ENCODE data around the gene GALNS. TPM values are rescaled to one million over a fixed set of nuclear protein-coding genes. Genes with fewer than 3 reads are reported as not detected.

GALNS gene
- total RNA-seq, 1 donor from 2014 or later: 38.9 TPM

DNA sequence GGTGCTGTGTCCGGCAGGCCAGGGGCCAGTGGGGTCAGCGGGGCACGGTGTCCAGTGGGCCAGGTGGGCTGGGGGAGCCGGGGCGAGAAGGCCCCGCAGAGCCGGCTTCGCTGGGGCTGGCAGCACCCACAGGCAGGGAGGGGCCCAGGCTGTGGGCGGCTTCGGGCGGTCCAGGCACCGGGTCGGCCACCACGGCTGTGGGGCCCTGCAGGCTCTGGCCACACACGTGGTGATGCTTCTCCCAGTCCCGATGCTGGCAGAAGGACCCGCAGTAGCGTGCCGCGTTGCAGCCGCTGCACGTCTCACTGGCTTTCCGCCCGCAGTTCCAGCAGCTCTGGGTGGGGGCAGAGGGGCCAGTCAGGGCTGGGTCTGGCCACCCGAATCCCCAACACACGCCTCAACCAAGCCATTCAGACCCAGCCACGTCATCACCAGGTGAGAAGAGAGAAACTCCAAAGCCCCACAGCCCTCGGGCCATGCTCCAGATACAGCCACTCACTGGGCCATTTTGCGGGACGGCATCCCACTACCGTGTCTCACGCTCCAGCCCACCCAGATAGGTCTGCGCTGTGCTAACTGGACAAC lies 20.3 kb upstream of the GALNS start:
- intact Hi-C loops (cut with micrococcal nuclease): no loop called here

DNA sequence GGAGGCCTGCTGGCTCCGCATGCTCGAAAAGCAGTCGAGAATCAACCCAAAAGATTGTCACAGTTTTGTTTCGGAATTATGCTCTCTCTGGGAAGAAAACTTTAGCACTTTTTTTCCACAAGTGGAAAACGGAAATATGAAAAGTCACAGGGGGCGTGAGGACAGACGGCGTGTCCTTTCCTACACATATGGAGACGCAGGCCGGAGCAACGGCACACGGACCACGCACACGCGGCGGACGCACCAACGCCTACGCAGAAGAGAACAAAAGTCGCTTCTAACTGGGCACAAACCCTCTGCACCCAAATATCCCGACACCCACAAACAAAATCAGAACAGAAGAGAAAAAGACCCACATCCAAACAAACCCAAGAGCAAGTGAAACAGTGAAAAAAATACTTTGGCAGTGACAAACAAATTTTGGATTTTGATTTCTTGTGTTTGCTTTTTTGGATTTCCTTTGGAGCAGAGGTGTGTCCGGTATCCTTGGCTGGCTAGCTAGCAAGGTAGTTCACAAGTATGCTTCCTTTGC lies 19.0 kb upstream of the GALNS start:
- intact Hi-C loops (cut with micrococcal nuclease): no loop called here

DNA sequence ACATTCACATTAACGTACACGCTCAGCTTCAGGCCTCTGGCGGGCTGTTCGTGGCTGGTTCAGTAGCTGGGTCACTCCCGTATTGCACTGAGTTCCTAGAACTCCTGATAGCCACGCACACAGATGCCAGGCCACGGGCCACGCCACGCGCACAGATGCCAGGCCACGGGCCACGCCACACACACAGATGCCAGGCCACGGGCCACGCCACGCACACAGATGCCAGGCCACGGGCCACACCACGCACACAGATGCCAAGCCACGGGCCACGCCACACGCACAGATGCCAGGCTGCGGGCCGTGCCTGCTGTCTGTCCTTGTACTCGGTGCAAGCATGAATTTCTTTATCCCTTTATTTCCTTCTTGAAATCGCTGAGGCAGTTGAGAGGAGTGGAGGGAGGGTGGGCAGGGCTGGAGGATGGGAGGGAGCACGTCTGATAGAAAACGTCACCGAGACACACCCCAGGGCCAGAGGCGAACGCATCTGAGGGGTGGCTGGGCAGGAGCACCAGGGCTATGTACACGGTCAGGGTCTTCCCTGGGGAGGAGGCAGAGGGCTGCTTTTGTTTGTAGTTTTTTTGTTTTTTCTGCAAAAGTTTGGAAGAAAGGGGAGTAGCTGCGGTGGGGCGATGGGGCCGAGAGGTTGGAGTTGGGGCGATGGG lies 18.3 kb upstream of the GALNS start:
- intact Hi-C loops (cut with micrococcal nuclease): no loop called here

DNA sequence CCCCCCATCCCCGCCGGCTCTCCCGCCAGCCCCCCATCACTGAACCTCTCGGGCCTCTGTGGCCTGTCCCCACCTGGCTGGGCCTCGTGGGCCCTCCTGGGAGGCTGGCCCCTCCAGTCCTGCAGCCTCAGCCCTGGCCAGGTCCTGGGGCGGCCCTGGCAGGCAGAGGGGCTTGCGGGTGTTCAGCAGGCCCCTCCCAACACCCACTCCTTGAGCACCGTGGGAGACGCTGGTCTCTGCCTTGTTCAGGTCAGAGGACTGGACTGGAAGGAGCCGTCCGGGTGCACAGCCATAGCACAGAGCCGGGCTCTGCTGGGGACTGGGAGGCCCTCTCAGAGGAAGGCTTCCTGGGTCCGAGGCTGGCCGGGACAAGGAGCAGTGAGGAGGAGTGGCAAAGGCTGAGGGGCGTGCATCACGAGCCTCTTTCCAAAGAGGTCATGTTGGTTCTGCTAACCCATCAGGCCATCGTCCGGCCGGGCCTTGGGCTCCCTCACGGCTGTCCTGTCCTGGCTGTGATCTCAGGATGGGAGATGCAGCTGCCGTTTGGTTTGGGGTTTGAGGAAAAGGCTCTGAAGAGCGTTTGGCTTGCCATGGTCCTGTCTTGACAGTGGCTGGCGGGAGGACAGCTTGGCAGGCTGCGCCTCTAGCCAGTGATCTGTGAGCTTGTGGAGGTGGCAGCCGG lies 16.0 kb upstream of the GALNS start:
- intact Hi-C loops (cut with micrococcal nuclease): no loop called here

DNA sequence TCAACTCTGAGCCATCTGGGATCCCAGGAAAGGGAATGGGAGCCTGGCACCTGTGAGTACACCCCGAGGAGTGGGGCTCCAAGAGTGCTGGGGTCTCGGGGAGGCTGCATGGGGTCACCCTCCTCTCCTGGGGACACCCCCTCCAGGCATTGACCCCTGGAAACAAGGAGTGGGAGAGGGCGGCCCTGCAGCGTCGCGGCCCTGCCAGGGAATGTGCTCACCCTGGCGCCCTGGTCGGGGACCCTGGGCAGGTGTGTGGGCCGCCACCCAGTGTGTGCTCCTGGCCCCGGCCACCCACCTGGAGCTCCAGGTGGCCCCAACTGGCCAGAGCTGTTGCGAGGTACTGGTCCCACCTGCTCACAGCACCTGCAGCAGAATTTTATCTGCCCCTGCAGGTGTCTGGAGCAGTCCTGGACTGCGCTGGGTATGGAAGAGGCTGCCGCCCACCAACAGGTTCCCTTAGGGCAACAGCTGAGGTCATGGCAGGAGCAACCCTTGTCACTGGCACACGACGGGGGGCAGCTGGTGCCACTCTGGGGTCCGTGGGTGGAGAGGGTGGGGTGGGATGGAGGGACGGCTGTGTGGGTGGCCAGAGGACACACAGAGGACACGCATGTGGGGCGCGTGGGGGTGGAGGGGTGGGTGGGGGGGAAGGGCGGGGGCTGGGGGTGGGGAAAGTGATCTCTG lies 15.1 kb upstream of the GALNS start:
- intact Hi-C loops (cut with micrococcal nuclease): no loop called here

DNA sequence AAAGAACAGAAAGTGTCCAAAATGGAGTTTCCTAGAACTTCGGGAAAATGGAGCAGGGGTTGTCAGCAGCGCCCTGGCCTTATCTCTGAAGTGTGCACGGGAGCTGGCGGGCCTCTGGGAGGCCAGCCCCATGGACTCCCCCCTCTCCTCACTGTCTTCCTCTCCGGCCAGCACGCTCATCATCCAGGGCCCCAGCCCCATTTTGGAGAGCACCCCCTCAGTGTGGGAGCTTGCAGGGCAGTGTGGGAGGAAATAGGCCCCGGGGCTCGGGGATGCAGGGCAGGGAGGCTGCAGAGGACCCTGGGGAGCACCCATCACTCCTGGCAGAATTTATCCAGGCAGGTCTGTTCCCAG lies 14.6 kb upstream of the GALNS start:
- intact Hi-C loops (cut with micrococcal nuclease): no loop called here

DNA sequence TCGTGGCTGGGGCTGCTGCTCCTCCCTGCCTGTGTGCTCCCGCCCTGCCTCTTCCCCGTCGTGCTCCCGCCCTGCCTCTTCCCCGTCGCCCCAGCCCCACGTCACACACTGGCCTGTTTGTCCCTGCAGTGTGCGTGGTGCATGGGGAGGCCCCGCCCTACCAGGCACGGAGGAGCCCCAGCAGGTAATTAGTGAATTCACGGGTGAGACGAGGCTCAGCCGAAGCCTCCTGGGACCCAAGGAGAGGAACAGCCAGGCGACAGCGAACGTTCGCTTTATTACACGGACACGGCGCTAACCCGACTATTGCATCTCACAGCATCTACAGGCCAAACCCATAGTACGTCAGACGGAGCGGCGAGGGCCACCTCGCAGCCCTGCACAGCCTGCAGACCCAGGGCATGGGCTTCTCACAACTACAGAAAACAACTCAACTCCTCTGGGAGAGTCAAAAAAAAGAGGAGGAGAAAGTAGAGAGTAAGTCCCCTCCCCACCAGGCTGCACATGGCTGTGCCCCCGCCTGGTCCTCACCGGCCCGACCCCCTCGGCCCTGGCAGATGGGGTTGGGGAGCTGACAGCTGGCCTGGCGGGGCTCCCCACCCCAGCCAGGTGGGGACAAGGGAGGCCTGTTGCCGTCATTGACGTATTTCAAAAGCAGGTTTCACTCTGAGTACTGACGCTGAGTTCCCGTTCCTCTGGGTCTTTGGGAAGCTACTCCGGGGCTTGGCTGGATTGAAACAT lies 14.0 kb upstream of the GALNS start:
- intact Hi-C loops (cut with micrococcal nuclease): no loop called here

DNA sequence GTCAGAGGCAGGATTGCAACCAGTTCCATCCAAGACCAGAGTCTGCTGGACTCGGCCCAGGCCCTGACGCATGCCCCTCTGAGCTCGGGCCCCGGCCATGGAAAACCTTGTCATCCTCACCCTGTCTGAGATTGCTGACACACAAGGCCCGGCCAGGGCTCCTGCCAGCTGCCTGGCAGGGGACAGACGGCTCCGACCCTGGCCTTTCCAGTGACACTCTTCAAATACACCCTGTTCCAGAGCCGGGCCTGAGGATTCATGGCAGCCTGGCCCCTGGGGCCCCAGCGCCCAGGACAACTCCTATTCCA lies 12.9 kb upstream of the GALNS start:
- intact Hi-C loops (cut with micrococcal nuclease): no loop called here

DNA sequence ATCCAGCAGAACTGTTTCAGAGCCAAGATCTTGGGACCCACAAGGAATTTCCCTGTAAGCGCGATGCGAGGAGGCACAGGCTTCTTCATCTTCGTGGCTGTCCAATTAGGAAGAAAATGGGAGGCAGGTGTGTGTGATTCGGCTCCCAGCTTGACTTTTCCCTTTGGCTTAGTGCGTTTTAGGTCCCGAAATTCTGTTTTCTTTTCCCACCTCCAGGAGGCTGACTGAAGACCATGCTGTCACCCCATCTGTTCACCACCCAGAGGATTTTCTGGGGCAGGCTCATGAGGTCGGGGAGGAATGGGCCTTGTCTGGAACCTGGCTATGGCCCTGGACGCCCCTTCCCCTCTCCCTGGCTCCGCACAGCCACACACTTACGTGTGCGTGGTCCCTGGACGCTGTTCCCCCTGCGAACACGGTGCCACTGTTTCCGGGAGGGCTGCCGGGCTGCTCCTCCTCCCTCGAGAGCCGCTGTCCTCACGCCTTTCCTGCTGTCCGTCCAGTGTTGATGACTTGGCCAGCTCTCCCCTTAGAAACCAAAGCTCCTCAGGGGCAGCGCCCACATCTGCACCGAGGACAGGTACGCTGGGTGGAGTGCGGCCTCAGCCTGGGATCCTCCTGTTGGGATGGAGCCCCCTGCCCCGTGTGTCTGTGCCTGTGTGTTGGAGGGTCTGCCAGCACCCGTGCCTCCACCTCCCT lies 12.4 kb upstream of the GALNS start:
- intact Hi-C loops (cut with micrococcal nuclease): no loop called here

DNA sequence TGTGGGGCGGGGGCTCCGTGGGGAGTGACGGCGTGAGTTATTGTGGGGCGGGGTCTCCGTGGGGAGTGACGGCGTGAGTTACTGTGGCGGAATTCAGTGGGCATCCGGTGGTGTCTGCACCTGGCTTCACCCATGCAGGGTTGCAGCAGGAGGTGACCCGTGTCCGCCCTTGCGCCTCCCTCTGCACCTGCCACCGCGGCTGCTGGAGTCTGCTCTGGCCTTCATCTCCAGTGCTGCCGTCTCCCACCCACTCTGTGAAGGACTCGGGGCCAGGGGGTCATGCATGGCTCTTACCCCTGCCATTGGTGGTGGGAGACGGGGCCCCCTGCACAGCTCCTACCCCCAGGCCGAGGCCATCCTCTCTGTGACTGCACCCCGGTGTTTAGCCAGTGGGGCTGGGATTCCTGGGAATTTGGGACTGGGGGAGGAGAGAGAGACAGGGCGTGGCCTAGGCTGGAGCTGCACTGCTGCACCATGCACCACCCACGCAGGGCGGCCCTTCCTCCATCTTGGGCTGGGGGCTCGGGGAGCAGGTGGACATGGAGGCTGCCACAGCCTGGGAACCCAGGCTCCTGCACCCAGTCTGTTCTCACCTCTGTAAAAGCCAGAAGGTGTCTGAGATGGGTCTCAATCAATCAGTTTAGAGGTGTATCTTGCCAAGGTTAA lies 11.0 kb upstream of the GALNS start:
- intact Hi-C loops (cut with micrococcal nuclease): no loop called here

DNA sequence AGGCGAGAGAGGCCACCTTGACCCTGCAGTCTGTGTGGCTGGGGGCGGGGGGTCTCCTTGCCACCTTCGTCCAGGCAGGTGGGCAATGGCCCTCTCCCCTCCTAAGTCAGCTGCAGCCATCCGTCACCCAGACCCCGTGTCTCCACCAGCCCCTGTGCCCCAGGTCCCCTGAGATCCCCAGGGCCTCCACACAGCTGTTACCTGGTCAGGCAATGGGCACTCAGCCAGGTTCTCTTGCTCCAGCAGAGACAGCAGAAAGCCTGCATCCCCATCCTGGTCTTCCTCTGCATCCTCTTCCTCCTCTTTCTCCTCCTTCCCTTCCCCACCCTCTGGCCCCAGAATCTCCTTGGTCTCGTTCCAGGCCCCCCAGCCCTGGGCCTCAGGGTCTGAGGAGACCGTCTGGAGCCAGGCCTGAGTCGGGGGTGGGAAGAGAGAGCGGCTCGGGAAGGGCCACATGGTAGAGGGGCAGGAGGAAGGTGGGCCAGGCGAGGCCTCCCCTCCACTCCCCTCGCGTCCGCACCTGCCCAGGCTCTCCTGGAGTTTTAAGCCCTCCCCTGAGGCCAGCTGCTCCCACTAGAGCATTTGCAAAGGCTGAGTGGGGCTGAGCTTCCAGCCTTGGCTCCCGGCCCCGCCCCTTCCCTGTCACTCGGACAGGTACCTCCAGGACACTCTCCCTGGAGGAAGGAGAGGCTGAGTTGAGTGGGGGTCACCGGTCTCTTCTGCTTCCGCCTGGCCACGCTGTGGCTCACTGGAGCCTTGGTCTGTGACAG lies 9.6 kb upstream of the GALNS start, which contains the start of gene PABPN1L:
TSS of gene PABPN1L (minus strand) at position 510 of the 770 bp plus-strand sequence. CDS start at position 456, 54 bp downstream.
- intact Hi-C loops (cut with micrococcal nuclease): no loop called here

DNA sequence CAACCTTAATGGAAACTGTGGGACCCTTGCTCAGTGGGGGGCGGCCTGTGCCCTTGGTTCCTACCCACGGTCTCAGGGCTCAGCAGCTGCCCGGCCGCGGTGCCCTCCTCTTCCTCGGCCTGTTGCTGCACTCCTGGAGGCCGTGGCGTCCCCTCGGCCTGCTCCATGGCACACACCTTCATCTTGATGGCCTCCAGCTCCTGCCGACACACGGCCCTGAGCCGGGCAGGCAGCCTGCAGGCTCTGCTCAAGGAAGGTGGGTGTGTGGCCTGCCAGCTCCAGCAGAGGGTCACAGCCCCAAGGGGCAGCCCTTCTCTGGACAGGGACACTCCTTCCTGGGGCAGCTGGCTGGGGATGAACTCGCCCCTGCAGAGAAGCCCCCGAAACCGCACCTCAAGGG lies 9.0 kb upstream of the GALNS start:
- intact Hi-C loops (cut with micrococcal nuclease): no loop called here

DNA sequence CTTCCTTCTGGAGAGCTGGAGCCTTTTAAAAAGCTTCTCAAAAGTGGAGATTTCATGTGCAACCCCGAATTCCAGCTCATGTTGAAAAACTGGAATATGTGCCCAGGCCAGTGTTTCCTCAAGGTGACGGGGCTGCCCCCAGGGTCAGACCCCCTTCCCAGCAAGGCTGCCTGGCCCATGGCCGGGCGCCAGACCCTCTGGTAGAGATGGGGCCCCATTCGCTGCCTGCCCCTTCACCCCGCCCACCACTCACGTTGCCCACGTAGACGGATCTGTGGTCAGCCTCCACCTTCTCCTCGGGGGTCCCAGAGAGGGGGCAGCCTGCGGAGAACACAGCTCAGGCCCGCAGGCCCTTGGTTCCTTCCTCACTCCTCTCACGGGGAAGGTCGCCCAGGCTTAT lies 8.6 kb upstream of the GALNS start:
- intact Hi-C loops (cut with micrococcal nuclease): no loop called here

DNA sequence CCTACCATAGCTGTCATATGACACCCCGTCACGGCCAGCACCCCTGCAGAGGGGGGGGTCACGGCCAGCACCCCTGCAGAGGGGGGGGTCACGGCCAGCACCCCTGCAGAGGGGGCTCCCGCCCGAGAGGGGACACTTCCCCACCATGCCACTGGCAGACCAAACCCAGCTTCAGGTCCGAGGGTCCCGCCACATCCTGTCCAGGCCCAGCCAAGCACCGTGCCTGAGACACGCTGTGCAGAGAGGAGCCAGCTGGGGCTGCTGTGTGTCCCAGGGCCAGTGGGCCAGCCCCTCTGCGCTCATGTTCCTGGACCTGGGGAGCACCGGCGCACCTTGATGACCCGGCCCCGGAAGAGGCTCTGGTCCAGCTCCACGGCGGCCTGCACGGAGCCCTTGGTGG lies 7.8 kb upstream of the GALNS start:
- intact Hi-C loops (cut with micrococcal nuclease): no loop called here

DNA sequence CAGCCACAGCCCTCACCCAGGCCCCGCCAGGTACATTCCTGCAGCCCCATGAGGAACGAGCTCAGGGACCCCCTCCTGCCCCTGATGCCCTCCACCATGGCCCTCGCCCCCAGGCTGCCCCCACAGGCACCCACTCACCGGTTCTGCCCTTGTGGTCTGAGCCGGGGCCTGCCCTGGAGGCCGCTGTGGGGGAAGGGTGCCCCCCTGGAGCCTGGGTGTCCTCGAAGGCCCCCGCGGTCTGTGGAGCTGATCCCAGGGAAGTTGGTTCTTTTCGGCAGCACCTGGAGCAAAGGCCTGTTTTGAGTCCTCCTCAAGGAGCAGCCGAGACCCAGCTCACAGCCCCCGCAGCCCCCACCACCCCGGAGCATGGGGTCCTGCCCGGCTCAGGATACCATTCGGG lies 7.4 kb upstream of the GALNS start:
- intact Hi-C loops (cut with micrococcal nuclease): no loop called here

DNA sequence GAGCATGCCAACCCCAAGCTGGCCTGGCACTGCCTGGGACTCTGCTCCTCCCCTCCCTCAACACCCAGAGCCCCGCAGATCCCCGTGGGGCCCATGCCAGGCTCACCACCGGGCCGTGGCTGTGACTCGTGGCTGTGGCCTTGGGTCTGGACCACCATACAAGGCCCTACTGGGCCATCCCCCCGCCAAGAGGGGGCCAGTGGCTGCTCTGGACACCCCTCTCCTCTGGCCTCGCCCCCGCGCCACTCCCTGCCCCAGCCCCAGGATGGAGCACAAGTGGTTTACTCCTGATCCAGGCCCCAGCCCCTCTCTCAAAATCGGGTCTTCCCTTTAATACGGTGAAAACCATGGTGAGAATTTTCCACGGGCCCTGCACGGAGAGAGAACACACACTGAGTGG lies 6.7 kb upstream of the GALNS start:
- intact Hi-C loops (cut with micrococcal nuclease): no loop called here

DNA sequence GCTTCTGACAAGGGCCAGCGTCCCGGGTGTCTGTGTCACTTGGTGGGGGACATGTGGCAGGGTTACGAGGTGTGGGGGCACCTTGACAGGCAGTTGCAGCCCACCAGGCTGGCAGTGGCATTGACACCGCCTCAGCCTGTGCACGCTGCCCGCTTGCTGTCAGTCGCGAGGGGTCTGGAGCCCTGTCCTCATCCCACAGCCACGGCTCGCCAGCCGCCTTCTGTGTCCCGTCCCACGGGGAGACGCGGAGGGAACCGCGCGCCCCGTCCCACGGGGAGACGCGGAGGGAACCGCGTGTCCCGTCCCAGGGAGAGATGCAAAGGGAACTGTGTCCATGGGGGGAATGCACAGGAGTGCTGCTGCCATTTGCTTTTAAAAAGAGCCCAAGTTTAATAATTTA lies 6.2 kb upstream of the GALNS start:
- intact Hi-C loops (cut with micrococcal nuclease): no loop called here

DNA sequence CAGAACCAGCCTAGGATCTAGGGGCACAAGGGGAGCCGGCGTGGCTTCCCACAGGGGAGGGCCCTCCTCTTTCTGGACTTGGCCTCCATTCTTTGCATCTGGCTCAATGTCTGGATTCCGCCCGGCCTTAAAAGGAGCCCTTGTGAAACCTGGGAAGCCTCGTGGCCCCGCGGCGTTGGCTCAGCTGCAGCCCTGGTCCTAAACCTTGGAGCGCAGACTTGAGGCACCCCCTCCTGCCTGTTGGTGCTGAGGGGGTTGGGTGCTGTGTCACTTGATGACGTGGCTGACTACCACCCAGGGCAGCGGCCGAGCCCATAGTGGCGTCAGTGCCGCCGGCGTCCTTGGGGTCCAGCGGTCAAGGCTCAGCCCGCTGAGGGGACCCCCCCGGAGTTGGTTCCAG lies 4.6 kb upstream of the GALNS start:
- intact Hi-C loops (cut with micrococcal nuclease): no loop called here

DNA sequence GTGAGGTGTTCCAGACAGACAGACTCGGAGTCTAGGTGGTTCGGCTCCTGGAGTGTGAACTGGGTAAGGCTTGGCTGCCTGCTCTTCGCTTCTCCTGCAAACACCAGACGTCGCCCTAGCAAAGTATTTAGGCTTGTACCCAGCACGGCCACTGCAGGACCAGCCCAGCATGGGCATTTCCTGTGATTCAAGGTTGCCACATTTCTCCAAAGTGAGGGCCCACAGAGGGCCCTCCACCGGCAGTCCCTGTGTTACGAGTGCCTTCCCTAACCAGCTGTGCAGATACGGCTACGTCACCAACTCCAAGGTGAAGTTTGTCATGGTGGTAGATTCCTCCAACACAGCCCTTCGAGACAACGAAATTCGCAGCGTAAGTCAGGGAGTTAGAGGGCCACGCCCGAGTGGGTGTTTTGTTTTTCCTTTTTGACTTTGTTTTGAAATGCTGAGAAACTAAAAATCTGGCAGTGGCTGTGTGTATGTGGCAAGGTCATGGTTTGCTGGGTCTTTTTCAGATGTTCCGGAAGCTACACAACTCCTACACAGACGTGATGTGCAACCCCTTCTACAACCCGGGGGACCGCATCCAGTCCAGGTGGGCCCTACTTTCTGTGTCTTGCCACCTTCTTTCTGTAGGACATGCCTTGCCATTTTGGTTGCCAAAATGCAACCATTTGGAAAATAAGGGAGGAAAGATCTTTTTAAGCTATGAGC lies 2.8 kb upstream of the GALNS start:
- intact Hi-C loops (cut with micrococcal nuclease): loop anchor here (5.0 kb wide), 1 partner anchor 407 kb away; the partner anchor contains the start of gene ZFPM1

Data from T-helper 2 cell treated with Interferon-gamma antibody and Interleukin-4, amounts not matched to agents 100 ng/mL and 5 ng/mL, for 36 hours (primary cell).